Activated T-cell treated with anti-CD3 and anti-CD28 coated beads, Interleukin-2, amount 50 U/mL, for 72 hours (primary cell): Measurements from ENCODE around the gene RIC1. TPM values are rescaled to one million over a fixed set of nuclear protein-coding genes. Genes with fewer than 3 reads are reported as not detected.
"Not testable (repeated sequence)": the region's sequence is repeated elsewhere in the genome, so short reads cannot be mapped to it uniquely, and the experiment has no call there.

ENCODE experiments used
- ATAC-seq, 2 donors: fragments of 150-1000 bp; cut with Tn5 transposase; replicated peaks in 1 of 2; 2 replicates each; pipeline ENCODE4 v1.10.0; 2021; ENCODE audit warnings: moderate library complexity in 2 of 2, mild to moderate bottlenecking in 1 of 2
- DNase-seq, 2 donors: peaks; one replicate each; pipeline ENCODE4 v3.0.0; 2021 to 2022; ENCODE audit warnings: mixed read lengths in 1 of 2
- H3K27ac Mint-ChIP-seq: one replicate; pipeline ENCODE4 v1.8.0; 2022; ENCODE audit warnings: mild to moderate bottlenecking, moderate library complexity, mixed read lengths
- H3K27me3 Mint-ChIP-seq: one replicate; pipeline ENCODE4 v1.8.0; 2022; ENCODE audit warnings: low read depth, mixed read lengths
- H3K36me3 Mint-ChIP-seq, 2 donors: one replicate each; pipeline ENCODE4 v1.8.0; 2022; ENCODE audit warnings: mixed read lengths in 2 of 2, mild to moderate bottlenecking in 1 of 2; ENCODE audit not compliant: insufficient read depth in 2 of 2
- H3K4me1 Mint-ChIP-seq: one replicate; pipeline ENCODE4 v1.8.0; 2022; ENCODE audit warnings: low read depth, mixed read lengths
- H3K4me3 Mint-ChIP-seq, 2 donors: one replicate each; pipeline ENCODE4 v1.8.0; 2022; ENCODE audit warnings: mild to moderate bottlenecking in 2 of 2, mixed read lengths in 2 of 2, moderate library complexity in 2 of 2
- H3K9me3 Mint-ChIP-seq, 2 donors: one replicate each; pipeline ENCODE4 v1.8.0; 2022; ENCODE audit warnings: mixed read lengths in 2 of 2
- total RNA-seq, 2 donors: library from RNA; stranded (reverse); gene quantifications; one replicate each; pipeline ENCODE4 v1.2.3, GENCODE V29; 2022

The RIC1 gene
- total RNA-seq, 2 donors from 2014 or later: 22.0 to 25.9 TPM

GRCh38 chr9:5719100-5719926 is 90.4 kb downstream of the RIC1 start:
- H3K27me3 Mint-ChIP-seq: no peaks in the 10 kb centered on the region
- H3K36me3 Mint-ChIP-seq: peaks cover 20 to 37% of the 10 kb centered on the region in 2 donors
- H3K4me3 Mint-ChIP-seq: no peak overlapping the region
- H3K27ac Mint-ChIP-seq: peak overlapping the region; percentile 51
- peaks cover 8% of the 10 kb centered on the region for H3K4me1 Mint-ChIP-seq
- DNase-seq (no peak), ATAC-seq (no peak)
- peaks cover 4 to 6% of the 10 kb centered on the region in 2 donors for H3K9me3 Mint-ChIP-seq

DNA sequence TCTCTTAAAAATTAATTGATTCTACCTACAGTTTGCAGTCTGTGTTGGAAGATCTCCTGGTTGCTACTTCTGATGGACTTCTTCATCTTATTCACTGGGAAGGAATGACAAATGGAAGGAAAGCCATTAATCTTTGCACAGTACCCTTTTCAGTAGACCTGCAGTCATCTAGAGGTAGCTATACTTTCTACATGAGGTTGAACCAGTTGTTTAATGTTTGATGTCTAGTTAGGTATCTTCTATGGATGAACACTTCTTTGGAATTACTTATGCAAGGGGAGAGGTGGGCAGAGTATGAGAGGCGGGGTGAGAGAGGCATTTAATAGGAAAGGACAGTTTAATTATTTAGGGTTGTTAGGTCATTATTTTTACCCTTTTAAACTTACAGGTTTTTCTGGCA is 91.2 kb downstream of the RIC1 start:
- peaks cover 20 to 37% of the 10 kb centered on the region in 2 donors for H3K36me3 Mint-ChIP-seq
- H3K27me3 Mint-ChIP-seq: no peaks in the 10 kb centered on the region
- H3K4me3 Mint-ChIP-seq: no peak overlapping the region
- H3K9me3 Mint-ChIP-seq: peaks cover 4 to 6% of the 10 kb centered on the region in 2 donors
- ATAC-seq (no peak), DNase-seq (no peak)
- peak overlapping the region; percentile 51 for H3K27ac Mint-ChIP-seq
- H3K4me1 Mint-ChIP-seq: peaks cover under 1% of the 10 kb centered on the region

DNA sequence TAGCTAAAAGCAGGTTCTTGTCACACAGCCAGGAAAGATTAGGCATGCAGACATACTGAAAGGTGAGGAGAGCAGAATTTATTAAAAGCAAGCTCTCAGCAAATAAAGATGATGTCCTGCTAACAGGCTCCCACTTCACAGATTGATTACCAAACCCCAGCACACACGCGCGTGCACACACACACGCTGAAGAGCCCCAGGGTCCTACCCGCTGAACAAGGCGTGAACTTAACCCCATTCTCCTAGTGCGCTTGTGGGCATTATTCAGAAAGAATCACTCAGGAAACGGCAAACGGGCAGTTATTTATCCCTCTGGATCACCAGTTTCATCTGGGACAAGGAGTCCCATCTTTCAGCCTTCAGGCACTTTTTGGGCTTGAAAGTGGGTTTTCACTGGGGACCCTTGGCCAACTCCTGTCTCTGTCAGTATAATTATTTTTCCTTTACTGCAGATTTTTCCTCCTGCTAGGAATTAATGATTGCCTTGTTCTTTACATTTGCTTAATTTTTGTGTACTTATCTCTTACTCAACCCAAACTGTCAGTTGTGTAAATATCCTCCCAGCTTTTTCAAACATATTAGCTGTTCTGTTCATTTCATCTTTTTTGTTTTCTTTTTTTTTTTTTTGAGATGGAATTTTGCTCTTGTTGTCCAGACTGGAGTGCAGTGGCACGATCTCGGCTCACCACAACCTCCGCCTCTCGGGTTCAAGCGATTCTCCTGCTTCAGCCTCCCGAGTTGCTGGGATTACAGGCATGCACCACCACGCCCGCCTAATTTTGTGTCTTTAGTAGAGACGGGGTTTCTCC is 92.6 kb downstream of the RIC1 start:
- no peak overlapping the region for H3K4me3 Mint-ChIP-seq
- ATAC-seq: no peak
- no peak for DNase-seq
- H3K27me3 Mint-ChIP-seq: no peaks in the 10 kb centered on the region
- peaks cover 6 to 7% of the 10 kb centered on the region in 2 donors for H3K9me3 Mint-ChIP-seq
- no peaks in the 10 kb centered on the region for H3K4me1 Mint-ChIP-seq
- peaks cover 21 to 44% of the 10 kb centered on the region in 2 donors for H3K36me3 Mint-ChIP-seq
- H3K27ac Mint-ChIP-seq: no peak overlapping the region

DNA sequence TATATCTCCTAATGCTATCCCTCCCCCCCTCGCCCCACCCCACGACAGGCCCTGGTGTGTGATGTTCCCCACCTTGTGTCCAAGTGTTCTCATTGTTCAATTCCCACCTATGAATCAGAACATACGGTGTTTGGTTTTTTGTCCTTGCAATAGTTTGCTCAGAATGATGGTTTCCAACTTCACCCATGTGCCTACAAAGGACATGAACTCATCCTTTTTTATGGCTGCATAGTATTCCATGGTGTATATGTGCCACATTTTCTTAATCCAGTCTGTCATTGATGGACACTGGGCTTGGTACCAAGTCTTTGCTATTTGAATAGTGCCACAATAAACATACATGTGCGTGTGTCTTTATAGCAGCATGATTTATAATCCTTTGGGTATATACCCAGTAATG is 93.8 kb downstream of the RIC1 start:
- not testable (repeated sequence) for DNase-seq, H3K9me3 Mint-ChIP-seq, H3K27ac Mint-ChIP-seq, H3K4me1 Mint-ChIP-seq, ATAC-seq, H3K27me3 Mint-ChIP-seq, H3K4me3 Mint-ChIP-seq
- H3K36me3 Mint-ChIP-seq: peaks cover 26 to 47% of the 10 kb centered on the region in 2 donors

DNA sequence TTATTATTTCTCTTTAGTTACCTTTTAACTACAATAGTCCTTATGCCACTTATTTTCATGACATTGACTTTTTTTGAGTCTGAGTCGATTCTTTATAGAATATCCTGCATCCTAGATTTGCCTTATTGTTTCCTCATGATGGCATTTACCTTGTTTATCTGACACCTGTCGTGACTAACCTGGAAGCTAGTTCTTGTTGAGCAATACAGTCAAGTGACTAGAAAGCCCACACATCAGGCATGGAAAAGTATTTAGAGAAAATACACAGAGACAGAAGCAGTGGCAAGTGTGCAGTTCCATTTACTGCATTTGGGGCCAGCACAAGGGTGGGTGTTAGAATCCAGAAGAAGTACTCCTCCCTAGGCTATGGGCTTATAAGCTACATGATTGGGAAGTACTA is 106.2 kb downstream of the RIC1 start:
- peaks cover 2 to 16% of the 10 kb centered on the region in 2 donors for H3K36me3 Mint-ChIP-seq
- ATAC-seq: no peak

GRCh38 chr9:5736563-5737346 is 107.8 kb downstream of the RIC1 start:
- Mint-ChIP-seq H3K4me3 (no peak overlapping the region), H3K4me1 (no peaks in the 10 kb centered on the region), H3K27ac (peak overlapping the region; percentile 6), H3K27me3 (no peaks in the 10 kb centered on the region), H3K36me3 (peaks cover 2 to 16% of the 10 kb centered on the region in 2 donors), H3K9me3 (no peaks in the 10 kb centered on the region)
- no peak for DNase-seq
- ATAC-seq: no peak

More for the DNA sequence above, 106.2 kb downstream of the RIC1 start:
- Mint-ChIP-seq H3K4me3 (no peak overlapping the region), H3K4me1 (no peaks in the 10 kb centered on the region), H3K9me3 (no peaks in the 10 kb centered on the region), H3K27me3 (no peaks in the 10 kb centered on the region), H3K27ac (no peak overlapping the region)
- DNase-seq: no peak

- ATAC-seq (no peak), DNase-seq (no peak)
- Mint-ChIP-seq H3K9me3 (no peaks in the 10 kb centered on the region), H3K36me3 (peaks cover 6 to 21% of the 10 kb centered on the region in 2 donors), H3K4me3 (no peak overlapping the region), H3K27ac (no peak overlapping the region), H3K4me1 (no peaks in the 10 kb centered on the region), H3K27me3 (no peaks in the 10 kb centered on the region)
Measured at GRCh38 chr9:5743109-5743508, 114.2 kb downstream of the RIC1 start.

GRCh38 chr9:5748438-5748837 is 119.5 kb downstream of the RIC1 start:
- Mint-ChIP-seq H3K4me3 (no peak overlapping the region), H3K9me3 (no peaks in the 10 kb centered on the region), H3K36me3 (peaks cover 12 to 27% of the 10 kb centered on the region in 2 donors), H3K27ac (no peak overlapping the region), H3K4me1 (peaks cover 12% of the 10 kb centered on the region), H3K27me3 (no peaks in the 10 kb centered on the region)
- no peak for DNase-seq
- no peak for ATAC-seq

GRCh38 chr9:5749306-5749705 is 120.4 kb downstream of the RIC1 start:
- Mint-ChIP-seq H3K27ac (peak overlapping the region; percentile 48), H3K27me3 (no peaks in the 10 kb centered on the region), H3K4me1 (peaks cover 12% of the 10 kb centered on the region), H3K9me3 (no peaks in the 10 kb centered on the region), H3K4me3 (no peak overlapping the region), H3K36me3 (peaks cover 12 to 23% of the 10 kb centered on the region in 2 donors)
- DNase-seq: no peak
- ATAC-seq: no peak

- Mint-ChIP-seq H3K27ac (no peak overlapping the region), H3K36me3 (peaks cover 12 to 21% of the 10 kb centered on the region in 2 donors)
Measured at GRCh38 chr9:5750569-5750968, 121.7 kb downstream of the RIC1 start.

GRCh38 chr9:5756633-5757032 is 127.7 kb downstream of the RIC1 start:
- H3K4me3 Mint-ChIP-seq: no peak overlapping the region
- no peaks in the 10 kb centered on the region for H3K27me3 Mint-ChIP-seq
- ATAC-seq: no peak
- H3K36me3 Mint-ChIP-seq: peaks cover 3 to 23% of the 10 kb centered on the region in 2 donors
- DNase-seq: no peak
- peaks cover 18% of the 10 kb centered on the region for H3K4me1 Mint-ChIP-seq
- H3K27ac Mint-ChIP-seq: no peak overlapping the region
- no peaks in the 10 kb centered on the region for H3K9me3 Mint-ChIP-seq

More at GRCh38 chr9:5750569-5750968, 121.7 kb downstream of the RIC1 start:
- Mint-ChIP-seq H3K27me3 (no peaks in the 10 kb centered on the region), H3K4me3 (no peak overlapping the region), H3K9me3 (no peaks in the 10 kb centered on the region), H3K4me1 (peaks cover 12% of the 10 kb centered on the region)
- DNase-seq (no peak), ATAC-seq (no peak)

DNA sequence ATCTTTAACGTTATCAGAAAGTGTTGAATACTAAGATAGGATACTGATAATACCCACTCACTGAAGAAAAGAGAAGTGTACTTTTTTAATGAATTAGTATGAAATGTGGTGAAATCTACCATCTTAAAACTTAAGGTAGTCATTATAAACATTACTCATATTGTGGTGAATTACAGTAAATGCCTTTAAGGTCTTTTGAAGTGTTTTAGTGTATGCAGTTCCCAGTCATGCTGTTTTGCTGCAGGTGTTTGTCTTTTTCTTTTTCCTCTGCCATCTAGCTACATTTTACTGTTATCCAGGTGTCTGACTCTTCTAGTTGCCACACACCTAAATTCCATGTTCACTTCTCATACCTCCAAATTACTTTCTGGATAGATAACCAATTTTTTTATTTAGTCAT is 131.4 kb downstream of the RIC1 start:
- Mint-ChIP-seq H3K27me3 (no peaks in the 10 kb centered on the region), H3K4me3 (peak overlapping the region in 1 of 2 donors; percentile 58), H3K36me3 (peaks cover 8 to 26% of the 10 kb centered on the region in 2 donors), H3K9me3 (no peaks in the 10 kb centered on the region), H3K4me1 (peaks cover 40% of the 10 kb centered on the region), H3K27ac (peak overlapping the region; percentile 83)
- DNase-seq (no peak), ATAC-seq (peak; percentile 58 to 74)
